ENCODE data around the gene TNNI3K.
A peak's percentile ranks its signal among the peaks of the same experiment; 100 is the strongest.
"Not testable (repeated sequence)": the region's sequence is repeated elsewhere in the genome, so short reads cannot be mapped to it uniquely, and the experiment has no call there.

TNNI3K gene

GRCh38 chr1:74235153-74235552 lies at the start of gene TNNI3K:
TSS of gene TNNI3K (plus strand) at chr1:74235387. CDS start at chr1:74235452, 65 bp downstream.
- DNase-seq (ENCODE audit: low read depth) = no peak

- DNase-seq (ENCODE audit: low read depth) = peak; percentile 51
Measured at GRCh38 chr1:74193908-74194307, 41.3 kb upstream of the TNNI3K start.

GRCh38 chr1:74195339-74195738 lies 39.8 kb upstream of the TNNI3K start:
- DNase-seq (ENCODE audit: low read depth) = no peak

GRCh38 chr1:74197255-74197654 lies 37.9 kb upstream of the TNNI3K start:
- DNase-seq (ENCODE audit: low read depth) = no peak

- DNase-seq (ENCODE audit: low read depth) = peak; percentile 86
Measured at GRCh38 chr1:74197657-74198552, 37.3 kb upstream of the TNNI3K start, which contains the start of the genes FPGT and LRRIQ3. TSS of gene FPGT (plus strand) at chr1:74198242. CDS start at chr1:74198279, 37 bp downstream. TSS of gene LRRIQ3 (minus strand) at chr1:74198176. CDS start at chr1:74183684, 14,492 bp downstream.

- no peak for DNase-seq (ENCODE audit: low read depth)
Measured at GRCh38 chr1:74199504-74199903, 35.7 kb upstream of the TNNI3K start.

- peak; percentile 57 for DNase-seq (ENCODE audit: low read depth)
Measured at GRCh38 chr1:74205266-74205665, 29.9 kb upstream of the TNNI3K start.

- DNase-seq (ENCODE audit: low read depth) = no peak
Measured at GRCh38 chr1:74215229-74215628, 20.0 kb upstream of the TNNI3K start.

GRCh38 chr1:74222701-74223100 lies 12.5 kb upstream of the TNNI3K start:
- DNase-seq (ENCODE audit: low read depth) = no peak

GRCh38 chr1:74223453-74223852 lies 11.7 kb upstream of the TNNI3K start:
- no peak for DNase-seq (ENCODE audit: low read depth)

- no peak for DNase-seq (ENCODE audit: low read depth)
Measured at GRCh38 chr1:74236440-74236839, 1.3 kb downstream of the TNNI3K start.

- DNase-seq (ENCODE audit: low read depth) = no peak
Measured at GRCh38 chr1:74237035-74237434, 1.8 kb downstream of the TNNI3K start.

GRCh38 chr1:74237787-74238186 lies 2.6 kb downstream of the TNNI3K start:
- DNase-seq (ENCODE audit: low read depth) = no peak

- no peak for DNase-seq (ENCODE audit: low read depth)
Measured at GRCh38 chr1:74245168-74245772, 10.1 kb downstream of the TNNI3K start.

GRCh38 chr1:74246315-74246714 lies 11.1 kb downstream of the TNNI3K start:
- DNase-seq (ENCODE audit: low read depth) = no peak

GRCh38 chr1:74247881-74248528 lies 12.8 kb downstream of the TNNI3K start:
- no peak for DNase-seq (ENCODE audit: low read depth)

GRCh38 chr1:74253243-74253824 lies 18.1 kb downstream of the TNNI3K start:
- DNase-seq (ENCODE audit: low read depth) = not testable (repeated sequence)

- no peak for DNase-seq (ENCODE audit: low read depth)
Measured at GRCh38 chr1:74266001-74266400, 30.8 kb downstream of the TNNI3K start.

- DNase-seq (ENCODE audit: low read depth) = no peak
Measured at GRCh38 chr1:74271503-74271902, 36.3 kb downstream of the TNNI3K start.

- no peak for DNase-seq (ENCODE audit: low read depth)
Measured at GRCh38 chr1:74280642-74281396, 45.6 kb downstream of the TNNI3K start.

GRCh38 chr1:74286414-74286813 lies 51.2 kb downstream of the TNNI3K start:
- DNase-seq (ENCODE audit: low read depth) = no peak

GRCh38 chr1:74314438-74314837 lies 79.3 kb downstream of the TNNI3K start:
- no peak for DNase-seq (ENCODE audit: low read depth)
